HepG2 (cell line): ENCODE measurements around the gene STKLD1. TPM values are rescaled to one million over a fixed set of nuclear protein-coding genes. Genes with fewer than 3 reads are reported as not detected.

Experiments used
- ATM ChIP-seq: fragments of 450-650 bp; IDR thresholded peaks from 2 replicates; pipeline ENCODE4 v1.7.1; 2017; ENCODE audit warnings: mild to moderate bottlenecking, borderline replicate concordance
- CEBPB ChIP-seq: IDR thresholded peaks from 2 replicates; pipeline ENCODE4 v1.6.1; 2011; ENCODE audit warnings: low read depth, low read length, improper control_type of control experiment, borderline replicate concordance
- DNMT3B ChIP-seq: conservative IDR thresholded peaks from 2 replicates; pipeline ENCODE4 v1.6.1; 2016; ENCODE audit warnings: missing biosample characterization, control low read depth
- FOXK2 ChIP-seq: fragments of 450-650 bp; IDR thresholded peaks from 2 replicates; pipeline ENCODE4 v1.6.1; 2016
- KMT2A ChIP-seq: sonication (generic); formaldehyde crosslinking; IDR thresholded peaks from 2 replicates; pipeline ENCODE4 v1.4.0; 2020; ENCODE audit warnings: missing genetic modification reagents
- NBN ChIP-seq: fragments of 450-650 bp; conservative IDR thresholded peaks from 2 replicates; pipeline ENCODE4 v1.6.1; 2017
- RBAK ChIP-seq: sonication (generic); formaldehyde crosslinking; IDR thresholded peaks from 2 replicates; pipeline ENCODE4 v1.5.1; 2020; ENCODE audit warnings: mild to moderate bottlenecking, missing genetic modification reagents
- SP140L ChIP-seq: sonication (generic); formaldehyde crosslinking; IDR thresholded peaks from 2 replicates; pipeline ENCODE4 v1.4.0; 2020; ENCODE audit warnings: missing genetic modification reagents, borderline replicate concordance
- STAT5B ChIP-seq: sonication (generic); formaldehyde crosslinking; IDR thresholded peaks from 2 replicates; pipeline ENCODE4 v1.4.0; 2020; ENCODE audit warnings: missing genetic modification reagents
- THYN1 ChIP-seq: sonication (generic); formaldehyde crosslinking; IDR thresholded peaks from 2 replicates; pipeline ENCODE4 v1.8.1; 2023; ENCODE audit warnings: low read depth, mild to moderate bottlenecking, moderate library complexity, missing genetic modification reagents, borderline replicate concordance
- YEATS4 ChIP-seq: sonication (generic); formaldehyde crosslinking; IDR thresholded peaks from 2 replicates; pipeline ENCODE4 v1.4.0; 2020; ENCODE audit warnings: missing genetic modification reagents, borderline replicate concordance
- ZKSCAN5 ChIP-seq: sonication (generic); formaldehyde crosslinking; IDR thresholded peaks from 2 replicates; pipeline ENCODE4 v1.5.1; 2020; ENCODE audit warnings: mild to moderate bottlenecking, missing genetic modification reagents
- ZNF136 ChIP-seq: sonication (generic); formaldehyde crosslinking; IDR thresholded peaks from 2 replicates; pipeline ENCODE4 v1.8.1; 2022; ENCODE audit warnings: low read depth, mild to moderate bottlenecking, moderate library complexity, missing genetic modification reagents
- ZNF20 ChIP-seq: sonication (generic); formaldehyde crosslinking; IDR thresholded peaks from 2 replicates; pipeline ENCODE4 v1.4.0; 2020; ENCODE audit warnings: mild to moderate bottlenecking, moderate library complexity, missing genetic modification reagents
- ZNF230 ChIP-seq: sonication (generic); formaldehyde crosslinking; IDR thresholded peaks from 2 replicates; pipeline ENCODE4 v1.4.0; 2020; ENCODE audit warnings: mild to moderate bottlenecking, missing genetic modification reagents
- polyA plus RNA-seq, 8 experiments: library from polyadenylated mRNA; depleted of rRNA in 3 of 8; stranded (reverse) in 7 of 8; unstranded in 1 of 8; fragments of >200 nt; fragmentation: Illumina TruSeq in 4 of 8; extraction: Trizol in 4 of 8; gene quantifications; 2 replicates each; pipeline versions ENCODE4 v1.2.1 to v1.2.3, GENCODE V29; 2011 to 2016; ENCODE audit warnings: low read depth in 4 of 8, missing spikeins in 1 of 8, mixed read lengths in 1 of 8; ENCODE audit not compliant: insufficient read depth in 1 of 8
- total RNA-seq, 5 experiments: library from RNA; depleted of rRNA; stranded (reverse); fragments of >200 nt; fragmentation: Illumina TruSeq; extraction: Trizol; gene quantifications; 2 replicates each; pipeline ENCODE4 v1.2.3, GENCODE V29; 2016; ENCODE audit warnings: low read depth in 1 of 5
- TF ChIP-seq, protein P1 (sequence below): sonication (generic); formaldehyde crosslinking; IDR thresholded peaks from 2 replicates; pipeline ENCODE4 v1.4.0; 2020; ENCODE audit warnings: missing genetic modification reagents
- TF ChIP-seq, protein P2 (sequence below): sonication (generic); formaldehyde crosslinking; IDR thresholded peaks from 2 replicates; pipeline ENCODE4 v1.5.0; 2020; ENCODE audit warnings: missing genetic modification reagents
- TF ChIP-seq, protein P3 (sequence below): sonication (generic); formaldehyde crosslinking; IDR thresholded peaks from 2 replicates; pipeline ENCODE4 v1.5.0; 2020; ENCODE audit warnings: mild to moderate bottlenecking, missing genetic modification reagents
- TF ChIP-seq, protein P4 (sequence below): sonication (generic); formaldehyde crosslinking; IDR thresholded peaks from 2 replicates; pipeline ENCODE4 v1.5.0; 2020; ENCODE audit warnings: missing genetic modification reagents
- TF ChIP-seq, protein P5 (sequence below): sonication (generic); formaldehyde crosslinking; IDR thresholded peaks from 2 replicates; pipeline ENCODE4 v1.4.0; 2020; ENCODE audit warnings: missing genetic modification reagents

Gene STKLD1
- total and polyA plus RNA-seq, 2 of the 13 experiments (the other 11 are each of a cell fraction or from before 2014, with no cell fraction given), result 1.5 to 2.2 TPM

DNA sequence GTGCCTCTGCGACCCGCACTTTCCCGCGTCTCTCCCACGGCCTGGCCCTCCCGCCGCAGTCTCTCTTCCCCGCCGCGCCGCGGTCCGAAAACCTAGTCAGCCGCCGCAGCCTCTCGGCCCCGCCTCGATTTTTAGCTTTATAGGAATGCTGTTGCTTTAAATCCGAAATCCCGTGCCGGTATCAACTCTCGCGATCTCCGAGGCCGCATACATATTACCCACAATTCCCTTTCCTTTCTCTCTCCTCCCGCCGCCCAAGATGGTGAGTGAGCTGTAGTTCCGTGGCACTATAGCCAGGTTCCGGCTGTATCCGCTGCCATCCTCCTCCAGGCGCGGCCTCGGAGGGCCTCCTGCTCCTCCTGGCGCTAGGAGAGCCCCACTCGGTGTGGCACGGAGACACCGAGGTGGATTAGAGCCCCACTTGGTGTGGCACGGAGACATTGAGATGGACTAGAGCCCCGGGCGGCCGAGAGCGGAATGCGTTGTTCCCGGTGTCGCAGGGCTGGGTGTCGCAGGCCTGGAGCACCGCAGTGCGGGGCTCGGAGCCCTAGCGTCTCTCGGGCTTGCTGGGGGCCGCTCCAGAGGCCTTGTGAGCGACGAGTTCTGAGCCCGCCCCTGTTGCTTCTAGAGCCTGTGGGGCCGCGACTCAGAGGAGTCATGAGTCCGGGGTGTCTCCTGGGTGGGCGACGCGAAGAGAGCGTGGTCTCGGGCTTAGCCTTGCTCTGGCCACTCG lies 28.0 kb upstream of the STKLD1 start, which contains the start of the genes MED22 and RPL7A (continued):
- peak; percentile 67; the same call in 1 of the 2 replicates for TF ChIP-seq YEATS4 (CRISPR knock-in tag)
- TF ChIP-seq ZKSCAN5 (CRISPR knock-in tag), result no peak
- no peak for TF ChIP-seq RBAK (CRISPR knock-in tag)
- TF ChIP-seq STAT5B (CRISPR knock-in tag), result no peak
- TF ChIP-seq CEBPB, result no peak
- TF ChIP-seq ATM, result no peak
- TF ChIP-seq ZNF230 (CRISPR knock-in tag), result peak; percentile 66; the same call in 1 of the 2 replicates
- TF ChIP-seq KMT2A, result no peak; the same call in 1 of the 2 replicates
- TF ChIP-seq, protein P1, sequence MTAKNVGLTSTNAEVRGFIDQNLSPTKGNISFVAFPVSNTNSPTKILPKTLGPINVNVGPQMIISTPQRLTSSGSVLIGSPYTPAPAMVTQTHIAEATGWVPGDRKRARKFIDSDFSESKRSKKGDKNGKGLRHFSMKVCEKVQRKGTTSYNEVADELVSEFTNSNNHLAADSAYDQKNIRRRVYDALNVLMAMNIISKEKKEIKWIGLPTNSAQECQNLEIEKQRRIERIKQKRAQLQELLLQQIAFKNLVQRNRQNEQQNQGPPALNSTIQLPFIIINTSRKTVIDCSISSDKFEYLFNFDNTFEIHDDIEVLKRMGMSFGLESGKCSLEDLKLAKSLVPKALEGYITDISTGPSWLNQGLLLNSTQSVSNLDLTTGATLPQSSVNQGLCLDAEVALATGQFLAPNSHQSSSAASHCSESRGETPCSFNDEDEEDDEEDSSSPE (CRISPR knock-in tag), result peak; percentile 71; the same call in 1 of the 2 replicates
- TF ChIP-seq DNMT3B (CRISPR knock-in tag), result peak; percentile 74; the same call in 1 of the 2 replicates
- TF ChIP-seq, protein P2, sequence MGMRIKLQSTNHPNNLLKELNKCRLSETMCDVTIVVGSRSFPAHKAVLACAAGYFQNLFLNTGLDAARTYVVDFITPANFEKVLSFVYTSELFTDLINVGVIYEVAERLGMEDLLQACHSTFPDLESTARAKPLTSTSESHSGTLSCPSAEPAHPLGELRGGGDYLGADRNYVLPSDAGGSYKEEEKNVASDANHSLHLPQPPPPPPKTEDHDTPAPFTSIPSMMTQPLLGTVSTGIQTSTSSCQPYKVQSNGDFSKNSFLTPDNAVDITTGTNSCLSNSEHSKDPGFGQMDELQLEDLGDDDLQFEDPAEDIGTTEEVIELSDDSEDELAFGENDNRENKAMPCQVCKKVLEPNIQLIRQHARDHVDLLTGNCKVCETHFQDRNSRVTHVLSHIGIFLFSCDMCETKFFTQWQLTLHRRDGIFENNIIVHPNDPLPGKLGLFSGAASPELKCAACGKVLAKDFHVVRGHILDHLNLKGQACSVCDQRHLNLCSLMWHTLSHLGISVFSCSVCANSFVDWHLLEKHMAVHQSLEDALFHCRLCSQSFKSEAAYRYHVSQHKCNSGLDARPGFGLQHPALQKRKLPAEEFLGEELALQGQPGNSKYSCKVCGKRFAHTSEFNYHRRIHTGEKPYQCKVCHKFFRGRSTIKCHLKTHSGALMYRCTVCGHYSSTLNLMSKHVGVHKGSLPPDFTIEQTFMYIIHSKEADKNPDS (CRISPR knock-in tag), result no peak
- TF ChIP-seq, protein P3, sequence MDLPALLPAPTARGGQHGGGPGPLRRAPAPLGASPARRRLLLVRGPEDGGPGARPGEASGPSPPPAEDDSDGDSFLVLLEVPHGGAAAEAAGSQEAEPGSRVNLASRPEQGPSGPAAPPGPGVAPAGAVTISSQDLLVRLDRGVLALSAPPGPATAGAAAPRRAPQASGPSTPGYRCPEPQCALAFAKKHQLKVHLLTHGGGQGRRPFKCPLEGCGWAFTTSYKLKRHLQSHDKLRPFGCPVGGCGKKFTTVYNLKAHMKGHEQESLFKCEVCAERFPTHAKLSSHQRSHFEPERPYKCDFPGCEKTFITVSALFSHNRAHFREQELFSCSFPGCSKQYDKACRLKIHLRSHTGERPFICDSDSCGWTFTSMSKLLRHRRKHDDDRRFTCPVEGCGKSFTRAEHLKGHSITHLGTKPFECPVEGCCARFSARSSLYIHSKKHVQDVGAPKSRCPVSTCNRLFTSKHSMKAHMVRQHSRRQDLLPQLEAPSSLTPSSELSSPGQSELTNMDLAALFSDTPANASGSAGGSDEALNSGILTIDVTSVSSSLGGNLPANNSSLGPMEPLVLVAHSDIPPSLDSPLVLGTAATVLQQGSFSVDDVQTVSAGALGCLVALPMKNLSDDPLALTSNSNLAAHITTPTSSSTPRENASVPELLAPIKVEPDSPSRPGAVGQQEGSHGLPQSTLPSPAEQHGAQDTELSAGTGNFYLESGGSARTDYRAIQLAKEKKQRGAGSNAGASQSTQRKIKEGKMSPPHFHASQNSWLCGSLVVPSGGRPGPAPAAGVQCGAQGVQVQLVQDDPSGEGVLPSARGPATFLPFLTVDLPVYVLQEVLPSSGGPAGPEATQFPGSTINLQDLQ (CRISPR knock-in tag), result peak; percentile 34; the same call in 1 of the 2 replicates
- no peak for TF ChIP-seq ZNF136 (CRISPR knock-in tag)
- TF ChIP-seq THYN1 (CRISPR knock-in tag), result no peak
- no peak for TF ChIP-seq SP140L (CRISPR knock-in tag)
- no peak for TF ChIP-seq ZNF20 (CRISPR knock-in tag)
- TF ChIP-seq FOXK2, result no peak
- TF ChIP-seq, protein P4, sequence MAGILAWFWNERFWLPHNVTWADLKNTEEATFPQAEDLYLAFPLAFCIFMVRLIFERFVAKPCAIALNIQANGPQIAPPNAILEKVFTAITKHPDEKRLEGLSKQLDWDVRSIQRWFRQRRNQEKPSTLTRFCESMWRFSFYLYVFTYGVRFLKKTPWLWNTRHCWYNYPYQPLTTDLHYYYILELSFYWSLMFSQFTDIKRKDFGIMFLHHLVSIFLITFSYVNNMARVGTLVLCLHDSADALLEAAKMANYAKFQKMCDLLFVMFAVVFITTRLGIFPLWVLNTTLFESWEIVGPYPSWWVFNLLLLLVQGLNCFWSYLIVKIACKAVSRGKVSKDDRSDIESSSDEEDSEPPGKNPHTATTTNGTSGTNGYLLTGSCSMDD, result no peak
- TF ChIP-seq NBN, result no peak
- TF ChIP-seq, protein P5, sequence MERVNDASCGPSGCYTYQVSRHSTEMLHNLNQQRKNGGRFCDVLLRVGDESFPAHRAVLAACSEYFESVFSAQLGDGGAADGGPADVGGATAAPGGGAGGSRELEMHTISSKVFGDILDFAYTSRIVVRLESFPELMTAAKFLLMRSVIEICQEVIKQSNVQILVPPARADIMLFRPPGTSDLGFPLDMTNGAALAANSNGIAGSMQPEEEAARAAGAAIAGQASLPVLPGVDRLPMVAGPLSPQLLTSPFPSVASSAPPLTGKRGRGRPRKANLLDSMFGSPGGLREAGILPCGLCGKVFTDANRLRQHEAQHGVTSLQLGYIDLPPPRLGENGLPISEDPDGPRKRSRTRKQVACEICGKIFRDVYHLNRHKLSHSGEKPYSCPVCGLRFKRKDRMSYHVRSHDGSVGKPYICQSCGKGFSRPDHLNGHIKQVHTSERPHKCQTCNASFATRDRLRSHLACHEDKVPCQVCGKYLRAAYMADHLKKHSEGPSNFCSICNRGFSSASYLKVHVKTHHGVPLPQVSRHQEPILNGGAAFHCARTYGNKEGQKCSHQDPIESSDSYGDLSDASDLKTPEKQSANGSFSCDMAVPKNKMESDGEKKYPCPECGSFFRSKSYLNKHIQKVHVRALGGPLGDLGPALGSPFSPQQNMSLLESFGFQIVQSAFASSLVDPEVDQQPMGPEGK (CRISPR knock-in tag), result no peak; the same call in none of the 2 replicates
